Osteoblast (primary cell): ENCODE data around the gene ZFPM1. TPM values are rescaled to one million over a fixed set of nuclear protein-coding genes. Genes with fewer than 3 reads are reported as not detected.

Experiments
- DNase-seq: peaks from one replicate; pipeline ENCODE4 v3.0.0; 2011; ENCODE audit warnings: low spot score, mixed read lengths; ENCODE audit not compliant: insufficient read length; ENCODE audit errors: missing footprints
- H2AFZ ChIP-seq: 2 replicates; pipeline ENCODE4 v1.6.0; 2011; ENCODE audit warnings: mild to moderate bottlenecking, low read length
- H3K27ac ChIP-seq: 2 replicates; pipeline ENCODE4 v1.5.1; 2011; ENCODE audit warnings: mild to moderate bottlenecking, low read depth, low read length, moderate library complexity
- H3K27me3 ChIP-seq: 2 replicates; pipeline ENCODE4 v1.6.0; 2012; ENCODE audit warnings: mild to moderate bottlenecking, control low read depth, inconsistent platforms, low read length, moderate library complexity; ENCODE audit not compliant: insufficient read depth
- H3K36me3 ChIP-seq: 2 replicates; pipeline ENCODE4 v1.5.1; 2011; ENCODE audit warnings: mild to moderate bottlenecking, low read length, control low read depth, moderate library complexity; ENCODE audit not compliant: insufficient read depth
- H3K4me1 ChIP-seq: 2 replicates; pipeline ENCODE4 v1.5.1; 2011; ENCODE audit warnings: mild to moderate bottlenecking, low read length, control low read depth, moderate library complexity; ENCODE audit not compliant: insufficient read depth
- H3K4me2 ChIP-seq: 2 replicates; pipeline ENCODE4 v1.6.0; 2011; ENCODE audit warnings: mild to moderate bottlenecking, low read length; ENCODE audit not compliant: insufficient read depth
- H3K4me3 ChIP-seq: fragments of 200-600 bp; sonication (generic); 3 replicates; pipeline ENCODE4 v1.5.1; 2012; ENCODE audit warnings: mild to moderate bottlenecking, low read length, inconsistent platforms; ENCODE audit not compliant: insufficient read depth
- H3K79me2 ChIP-seq: 2 replicates; pipeline ENCODE4 v1.6.0; 2012; ENCODE audit warnings: mild to moderate bottlenecking, low read length, control low read depth, inconsistent platforms; ENCODE audit not compliant: insufficient read depth
- H3K9me3 ChIP-seq: 2 replicates; pipeline ENCODE4 v1.5.1; 2011; ENCODE audit warnings: low read depth, low read length, control low read depth
- H4K20me1 ChIP-seq: 2 replicates; pipeline ENCODE4 v1.6.0; 2012; ENCODE audit warnings: mild to moderate bottlenecking, low read length, control low read depth; ENCODE audit not compliant: insufficient read depth
- total RNA-seq: library from RNA; depleted of rRNA; stranded (reverse); fragments of >200 nt; gene quantifications from 2 replicates; pipeline ENCODE4 v1.2.3, GENCODE V29; 2012
- TF ChIP-seq, protein P1 (sequence below): IDR thresholded peaks from 2 replicates; pipeline ENCODE4 v1.5.1; 2011; ENCODE audit warnings: mild to moderate bottlenecking, low read depth, low read length, moderate library complexity; ENCODE audit errors: extremely low read depth

ZFPM1 gene
- total RNA-seq, 1 donor: 2.2 TPM

DNA sequence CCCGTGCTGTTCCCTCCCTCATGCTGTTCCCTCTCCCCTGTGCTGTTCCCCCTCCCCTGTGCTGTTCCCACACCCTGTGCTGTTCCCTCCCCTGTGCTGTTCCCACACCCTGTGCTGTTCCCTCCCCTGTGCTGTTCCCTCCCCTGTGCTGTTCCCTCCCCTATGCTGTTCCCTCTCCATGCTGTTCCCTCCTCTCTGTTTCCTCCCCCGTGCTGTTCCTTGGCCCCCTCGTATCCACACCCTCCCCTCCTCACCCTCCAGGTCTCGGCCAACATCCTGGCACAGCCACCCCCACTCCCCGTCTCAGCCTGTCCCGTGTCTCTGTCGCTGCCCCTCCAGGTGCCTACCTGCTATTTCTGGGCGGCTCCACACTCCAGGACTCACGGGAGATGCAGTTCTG, 68.6 kb downstream of the ZFPM1 start:
- TF ChIP-seq, protein P1, sequence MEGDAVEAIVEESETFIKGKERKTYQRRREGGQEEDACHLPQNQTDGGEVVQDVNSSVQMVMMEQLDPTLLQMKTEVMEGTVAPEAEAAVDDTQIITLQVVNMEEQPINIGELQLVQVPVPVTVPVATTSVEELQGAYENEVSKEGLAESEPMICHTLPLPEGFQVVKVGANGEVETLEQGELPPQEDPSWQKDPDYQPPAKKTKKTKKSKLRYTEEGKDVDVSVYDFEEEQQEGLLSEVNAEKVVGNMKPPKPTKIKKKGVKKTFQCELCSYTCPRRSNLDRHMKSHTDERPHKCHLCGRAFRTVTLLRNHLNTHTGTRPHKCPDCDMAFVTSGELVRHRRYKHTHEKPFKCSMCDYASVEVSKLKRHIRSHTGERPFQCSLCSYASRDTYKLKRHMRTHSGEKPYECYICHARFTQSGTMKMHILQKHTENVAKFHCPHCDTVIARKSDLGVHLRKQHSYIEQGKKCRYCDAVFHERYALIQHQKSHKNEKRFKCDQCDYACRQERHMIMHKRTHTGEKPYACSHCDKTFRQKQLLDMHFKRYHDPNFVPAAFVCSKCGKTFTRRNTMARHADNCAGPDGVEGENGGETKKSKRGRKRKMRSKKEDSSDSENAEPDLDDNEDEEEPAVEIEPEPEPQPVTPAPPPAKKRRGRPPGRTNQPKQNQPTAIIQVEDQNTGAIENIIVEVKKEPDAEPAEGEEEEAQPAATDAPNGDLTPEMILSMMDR: no peak
- Histone ChIP-seq H3K27me3 (peaks cover 47% of the 10 kb centered on the region), H3K79me2 (no peaks in the 10 kb centered on the region), H3K36me3 (no peaks in the 10 kb centered on the region), H2AFZ (no peak overlapping the region), H3K4me3 (no peak overlapping the region), H3K4me2 (no peak overlapping the region), H3K4me1 (no peaks in the 10 kb centered on the region), H4K20me1 (peaks cover 11% of the 10 kb centered on the region), H3K27ac (no peak overlapping the region), H3K9me3 (no peaks in the 10 kb centered on the region)
- no peak for DNase-seq

DNA sequence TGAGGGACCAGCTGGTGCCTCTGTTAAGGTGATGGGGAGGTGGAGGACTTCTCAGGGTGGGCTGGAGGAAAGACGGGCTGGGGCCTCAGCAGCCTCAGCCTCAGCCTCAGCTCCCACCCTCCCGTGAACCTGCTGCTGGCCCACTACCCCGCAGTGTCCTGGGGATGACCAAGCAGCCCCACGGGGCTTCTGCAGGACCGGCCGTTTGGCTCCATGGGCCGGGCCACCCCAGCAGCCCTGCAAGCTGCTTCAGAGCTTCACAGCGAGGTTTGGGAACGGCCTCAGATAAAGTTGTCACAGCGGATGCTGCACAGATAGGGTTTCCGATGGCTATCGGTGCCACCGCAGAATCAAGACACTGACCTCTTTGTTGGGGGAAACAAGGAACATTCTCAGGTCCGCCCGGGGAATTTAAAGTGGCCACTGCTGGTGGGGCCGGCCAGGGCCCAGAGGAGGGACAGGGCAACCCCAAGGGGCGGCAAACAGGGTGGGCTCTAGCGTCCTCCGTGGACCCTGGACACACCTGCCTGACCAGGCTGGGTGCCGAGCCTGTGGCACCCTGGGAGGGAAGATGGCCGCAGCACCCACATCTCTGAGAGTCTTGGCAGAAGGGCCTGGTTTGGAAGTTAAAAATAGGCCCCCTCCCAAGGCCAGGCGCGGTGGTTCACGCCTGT, 69.3 kb downstream of the ZFPM1 start:
- peaks cover 16% of the 10 kb centered on the region for H4K20me1 ChIP-seq
- no peak overlapping the region for H3K4me3 ChIP-seq
- no peak for DNase-seq
- no peak overlapping the region for H2AFZ ChIP-seq
- no peaks in the 10 kb centered on the region for H3K36me3 ChIP-seq
- H3K27ac ChIP-seq: no peak overlapping the region
- H3K27me3 ChIP-seq: peaks cover 47% of the 10 kb centered on the region
- no peak overlapping the region for H3K4me2 ChIP-seq
- no peaks in the 10 kb centered on the region for H3K9me3 ChIP-seq
- TF ChIP-seq, protein P1: no peak
- H3K79me2 ChIP-seq: no peaks in the 10 kb centered on the region
- H3K4me1 ChIP-seq: no peaks in the 10 kb centered on the region

DNA sequence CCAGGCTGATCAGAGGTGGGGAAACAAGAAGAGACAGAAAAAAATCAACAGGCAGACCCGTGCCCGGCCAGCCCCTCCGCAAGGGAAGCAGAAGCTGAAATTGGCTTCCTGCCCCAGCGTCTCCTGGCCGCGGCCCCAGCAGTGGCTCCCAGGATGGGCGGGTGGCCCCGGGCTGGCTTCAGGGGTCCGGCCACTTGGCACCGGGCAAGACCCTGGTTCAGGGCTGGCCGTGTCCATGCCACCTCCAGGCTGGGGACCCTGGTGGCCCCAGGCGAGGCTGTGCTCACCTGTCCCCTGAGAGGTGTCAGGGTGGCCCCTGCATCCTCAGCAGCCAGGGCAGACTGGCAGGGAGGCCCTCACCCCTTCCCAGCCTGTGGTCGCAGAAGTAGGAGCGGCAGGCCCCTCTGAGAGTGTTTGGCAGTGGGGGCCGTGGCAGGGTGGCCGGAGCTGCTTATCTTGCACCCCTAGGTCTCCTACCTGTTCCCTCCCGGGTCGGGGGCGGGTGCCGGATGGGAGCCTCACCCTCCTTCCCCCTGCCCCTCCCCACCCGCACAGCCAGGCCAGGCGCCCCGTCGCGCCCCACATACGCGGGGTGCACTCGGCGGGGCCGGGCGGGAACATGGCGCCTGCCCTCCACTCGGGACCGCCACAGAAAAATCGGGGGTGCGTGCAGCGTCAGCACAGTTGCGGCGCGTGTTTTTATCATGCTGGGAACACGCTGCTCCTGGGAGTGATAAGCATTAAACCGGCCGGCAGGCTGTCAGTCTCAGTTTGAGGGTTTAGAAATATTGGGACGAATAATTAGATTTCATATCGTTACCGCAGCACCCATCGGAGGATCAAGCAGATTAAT, 70.5 kb downstream of the ZFPM1 start:
- H3K36me3 ChIP-seq: no peaks in the 10 kb centered on the region
- H3K4me3 ChIP-seq: no peak overlapping the region
- H3K27ac ChIP-seq: no peak overlapping the region
- TF ChIP-seq, protein P1: no peak
- no peak overlapping the region for H2AFZ ChIP-seq
- H3K27me3 ChIP-seq: peaks cover 47% of the 10 kb centered on the region
- no peaks in the 10 kb centered on the region for H3K9me3 ChIP-seq
- DNase-seq: no peak
- H3K4me1 ChIP-seq: no peaks in the 10 kb centered on the region
- H3K4me2 ChIP-seq: no peak overlapping the region
- H3K79me2 ChIP-seq: no peaks in the 10 kb centered on the region
- H4K20me1 ChIP-seq: peaks cover 21% of the 10 kb centered on the region
